CD4-positive, alpha-beta T cell treated with Interleukin-1 beta for 1 hour (primary cell): ENCODE data around the gene CNPY4.

Source experiments
- DNase-seq, 2 donors: peaks; one replicate each; pipeline ENCODE4 v3.0.0-alpha.2; 2020 to 2022

The CNPY4 gene

GRCh38 chr7:100148559-100149328, 29.3 kb downstream of the CNPY4 start, which contains the start of gene LAMTOR4:
Gene LAMTOR4, plus strand, starts transcription at chr7:100148918. Its CDS starts 55 bp downstream, at chr7:100148973.
- DNase-seq: peak; percentile 99 to 100

GRCh38 chr7:100152404-100152803, 33.0 kb downstream of the CNPY4 start:
- DNase-seq: no peak

GRCh38 chr7:100152937-100153666, 33.7 kb downstream of the CNPY4 start:
- DNase-seq: no peak

DNA sequence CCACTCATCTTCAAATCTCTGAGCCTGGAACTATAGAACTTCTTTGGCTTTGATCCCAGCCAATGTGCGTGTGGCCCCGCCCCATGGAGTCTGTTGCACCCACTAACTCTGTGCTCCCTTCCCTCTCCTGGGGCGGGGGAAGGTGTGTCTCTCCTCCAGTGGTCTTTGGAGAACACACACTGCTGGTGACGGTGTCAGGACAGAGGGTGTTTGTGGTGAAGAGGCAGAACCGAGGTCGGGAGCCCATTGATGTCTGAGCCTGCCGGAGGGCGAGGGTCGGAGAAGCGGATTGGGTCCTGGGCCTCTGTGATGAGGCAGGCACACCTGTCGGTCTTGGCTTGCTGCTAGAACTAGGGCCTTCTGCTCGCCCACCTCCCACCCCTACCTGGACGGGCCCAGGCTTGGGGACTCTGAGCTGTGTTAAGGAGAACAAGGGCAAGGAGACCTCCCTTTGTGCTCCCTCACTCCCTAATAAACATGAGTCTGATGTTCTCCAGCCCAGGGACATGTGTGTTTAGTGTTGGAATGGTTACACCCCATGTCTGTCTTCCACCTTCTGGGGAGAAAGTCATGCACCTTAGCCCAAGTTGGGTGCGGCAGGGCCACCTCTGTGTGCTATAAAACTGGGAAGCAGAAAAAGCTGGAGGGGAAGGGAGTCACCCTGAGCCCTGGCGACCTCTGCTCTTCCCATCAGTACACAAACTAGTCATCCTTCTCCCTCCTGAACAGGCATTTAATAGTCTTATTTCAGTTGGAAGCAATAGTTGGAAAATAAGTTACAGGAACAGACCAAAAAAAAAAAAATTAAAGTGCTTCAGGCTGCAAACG, 34.5 kb downstream of the CNPY4 start:
- DNase-seq: no peak

DNA sequence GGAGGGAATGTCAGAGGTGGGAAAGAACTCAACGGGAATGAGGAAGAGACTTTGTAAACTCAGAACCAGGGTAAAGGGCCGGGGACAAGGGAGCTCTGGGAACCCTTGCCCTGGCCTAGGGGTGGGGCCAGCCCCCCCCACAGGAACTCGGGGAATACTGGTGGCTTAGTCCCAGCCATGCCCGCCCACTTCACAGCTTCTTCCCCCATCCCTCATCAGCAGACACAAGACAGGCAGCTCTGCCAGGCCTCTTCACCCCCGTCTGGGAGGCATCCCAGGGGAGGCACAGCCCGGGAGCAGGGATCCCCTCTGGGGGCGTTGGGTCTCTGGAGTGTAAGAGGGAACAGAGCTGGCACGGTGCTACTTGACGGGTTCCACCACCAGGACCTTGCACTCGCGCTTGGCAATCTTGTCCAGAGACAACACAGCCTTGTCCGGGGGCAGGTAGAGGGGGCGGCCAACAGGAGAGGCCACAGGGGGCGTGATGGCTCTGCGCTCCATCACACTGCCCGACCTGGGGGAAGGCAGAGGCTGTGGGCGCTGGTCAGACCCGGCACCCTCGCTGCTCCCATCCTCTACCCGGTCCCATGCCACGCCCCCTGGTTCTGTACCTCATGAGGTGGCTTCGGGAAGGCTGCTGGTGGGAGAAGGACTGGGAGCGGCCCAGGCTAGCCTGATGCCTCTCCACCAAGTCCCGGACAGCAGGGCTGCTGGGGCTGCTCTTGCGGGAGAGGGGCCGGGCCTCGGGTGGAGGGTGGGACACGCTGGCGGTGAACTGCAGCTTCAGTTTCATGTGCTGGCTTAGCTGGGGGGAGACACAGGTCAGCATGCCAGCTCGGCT, 35.4 kb downstream of the CNPY4 start:
- DNase-seq: no peak

DNA sequence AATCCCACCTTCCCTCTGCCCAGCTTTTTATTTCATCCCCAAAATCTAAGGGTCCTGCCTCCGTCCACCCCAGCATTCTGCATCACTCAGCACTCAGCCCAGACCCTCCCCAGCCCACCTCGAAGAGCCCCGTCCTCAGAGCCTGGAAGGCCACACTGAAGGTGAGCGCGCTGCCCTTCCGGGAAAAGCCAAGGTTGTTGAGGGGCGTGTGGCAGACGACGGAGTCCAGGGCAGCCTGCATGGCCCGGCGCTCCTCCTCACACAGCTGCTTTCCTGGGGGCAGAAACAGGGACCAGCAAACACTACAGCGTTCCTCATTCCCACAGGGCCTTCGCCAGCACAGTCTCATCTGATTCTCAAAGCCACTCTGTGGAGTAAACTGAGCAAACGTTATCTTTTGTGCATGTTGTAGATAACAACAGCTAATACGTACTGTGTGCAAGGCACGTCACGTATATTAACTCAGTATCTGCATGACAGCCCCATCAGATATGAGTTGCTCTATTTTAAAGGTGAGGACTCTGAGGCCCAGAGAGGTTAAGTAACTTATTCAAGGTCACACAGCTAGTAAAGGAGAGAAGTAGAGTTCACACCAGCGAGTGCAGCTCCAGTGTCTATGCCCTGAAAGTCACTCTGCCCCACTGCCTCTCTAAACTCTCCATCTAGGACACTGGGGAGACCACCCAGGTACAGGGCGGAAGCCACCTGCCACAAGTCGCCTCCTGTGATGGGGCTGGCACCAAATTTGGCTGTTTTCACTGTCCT, 36.3 kb downstream of the CNPY4 start:
- DNase-seq: no peak

DNA sequence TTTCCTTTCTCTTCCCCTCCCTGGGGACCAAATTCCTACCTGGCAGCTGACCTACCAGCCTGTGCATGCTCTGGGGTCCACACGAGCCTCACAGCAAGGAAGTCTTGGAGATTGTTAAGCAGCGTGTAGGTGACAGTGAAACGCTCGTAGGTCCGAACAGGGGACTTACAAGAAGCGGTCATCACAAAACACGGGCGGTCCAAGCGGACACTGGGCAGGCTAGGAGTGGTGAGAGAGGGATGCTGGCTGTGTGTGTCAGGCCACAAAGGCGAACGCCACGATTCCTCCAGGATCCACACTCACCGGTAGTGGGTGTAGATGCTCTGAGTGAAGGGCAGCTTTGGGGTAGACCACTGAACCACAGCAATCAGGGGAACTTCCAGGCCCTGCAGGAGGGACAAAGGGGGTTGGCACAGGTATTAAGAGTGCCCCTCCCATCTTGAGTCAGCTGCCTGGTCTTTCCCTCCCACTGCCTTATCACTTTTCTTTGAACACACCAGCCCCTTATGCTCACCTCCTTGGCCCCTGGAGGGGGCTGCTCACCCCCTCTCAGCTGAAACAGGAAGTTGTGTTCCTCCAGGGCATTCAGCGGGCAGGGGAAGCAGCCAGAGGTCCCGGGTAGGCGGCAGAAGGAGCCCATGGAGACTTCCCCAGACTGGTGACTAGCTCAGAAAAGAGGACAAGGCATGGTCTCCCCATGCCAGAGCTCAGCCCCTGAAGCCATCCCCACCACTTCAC, 37.1 kb downstream of the CNPY4 start:
- peak; percentile 39 to 50 for DNase-seq

GRCh38 chr7:100157069-100157333, 37.6 kb downstream of the CNPY4 start:
- no peak for DNase-seq

GRCh38 chr7:100157334-100158228, 38.1 kb downstream of the CNPY4 start:
- DNase-seq: no peak

DNA sequence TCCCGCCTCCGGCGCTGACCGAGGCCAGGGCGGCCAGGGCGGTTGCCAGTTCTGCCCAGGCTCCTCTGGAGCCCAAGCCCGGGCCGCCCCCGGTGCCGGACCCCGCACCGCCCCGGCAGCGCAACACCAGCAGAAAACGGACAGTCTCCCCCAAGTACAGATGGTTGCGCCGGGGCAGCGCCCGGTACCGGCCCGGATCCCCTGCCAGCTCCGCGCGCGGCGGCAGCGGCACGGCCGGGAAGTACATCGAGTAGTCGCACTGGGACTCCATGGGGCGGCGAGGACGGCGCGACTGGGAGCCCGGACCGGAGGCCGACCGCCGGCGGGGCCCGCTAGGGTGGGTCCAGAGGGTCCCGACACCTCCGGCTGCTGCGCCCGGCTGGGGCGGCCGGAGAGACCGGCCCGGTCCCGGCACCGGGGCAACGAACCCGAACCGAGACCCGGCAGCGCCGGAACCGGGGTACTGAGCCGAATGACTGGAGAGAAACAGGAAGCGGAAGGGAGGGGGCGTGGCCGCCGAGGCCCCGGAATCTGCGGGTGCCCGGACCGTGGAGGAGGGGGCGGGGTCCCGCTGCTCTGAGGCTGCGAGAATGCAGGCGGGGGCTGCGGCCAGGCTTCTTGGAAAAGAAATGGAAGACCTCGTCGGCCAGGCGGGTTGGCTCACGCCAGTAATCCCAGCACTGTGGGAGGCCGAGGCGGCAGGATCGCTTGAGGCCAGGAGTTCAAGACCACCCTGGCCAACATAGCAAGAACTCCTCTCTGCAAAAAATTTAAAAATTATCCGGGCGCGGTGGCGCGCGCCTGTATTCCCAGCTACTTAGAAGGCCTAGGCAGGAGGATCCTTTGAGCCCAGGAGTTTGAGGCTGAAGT, 39.0 kb downstream of the CNPY4 start, which contains the start of gene TRAPPC14:
Gene TRAPPC14 (minus strand): TSS at position 495 of the 870 bp plus-strand sequence. CDS start 224 bp downstream, at position 271.
- peak; percentile 86 to 87 for DNase-seq

DNA sequence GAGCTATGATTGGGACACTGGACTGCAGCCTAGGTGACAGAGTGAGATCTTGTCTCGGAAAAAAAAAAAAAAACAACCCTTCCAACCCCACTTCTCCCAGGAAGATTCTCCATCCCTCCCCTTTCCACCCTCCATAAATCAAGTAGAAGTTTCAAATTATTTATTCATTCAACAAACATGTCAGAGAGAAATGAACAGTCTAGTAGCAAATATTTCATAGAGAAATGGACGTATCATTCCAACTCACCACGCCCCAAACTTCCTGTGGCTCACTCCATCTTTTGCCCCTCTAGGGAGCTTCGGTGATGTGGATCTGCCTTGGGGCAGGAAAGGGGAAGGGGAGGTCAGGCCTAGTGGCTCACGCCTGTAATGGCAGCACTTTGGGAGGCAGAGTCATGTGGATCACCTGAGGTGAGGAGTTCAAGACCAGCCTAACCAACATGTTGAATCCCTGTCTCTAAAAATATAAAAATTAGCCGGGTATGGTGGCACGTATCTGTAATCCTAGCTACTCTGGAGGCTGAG, 39.7 kb downstream of the CNPY4 start:
- DNase-seq: no peak

DNA sequence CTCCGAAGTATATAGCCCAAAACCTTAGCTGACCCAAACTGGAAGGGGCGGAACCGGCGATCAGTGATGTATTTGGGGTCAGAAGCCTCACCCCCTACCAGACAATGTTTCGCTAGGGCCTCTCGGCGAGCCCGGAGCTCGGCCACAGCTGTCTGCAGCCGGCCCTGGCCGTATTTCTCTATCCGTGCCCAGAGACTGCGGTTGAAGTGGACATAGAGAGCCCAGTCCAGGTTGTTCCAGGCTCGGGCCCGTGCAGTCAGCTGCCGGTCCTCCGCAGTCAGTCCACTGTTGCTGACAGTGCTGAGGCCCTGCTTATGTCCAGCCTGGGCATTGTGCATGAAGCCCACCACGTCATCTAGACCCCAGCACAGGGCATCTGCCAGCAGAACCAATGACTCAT, 40.6 kb downstream of the CNPY4 start:
- DNase-seq: no peak

GRCh38 chr7:100163006-100163531, 43.6 kb downstream of the CNPY4 start:
- no peak for DNase-seq

DNA sequence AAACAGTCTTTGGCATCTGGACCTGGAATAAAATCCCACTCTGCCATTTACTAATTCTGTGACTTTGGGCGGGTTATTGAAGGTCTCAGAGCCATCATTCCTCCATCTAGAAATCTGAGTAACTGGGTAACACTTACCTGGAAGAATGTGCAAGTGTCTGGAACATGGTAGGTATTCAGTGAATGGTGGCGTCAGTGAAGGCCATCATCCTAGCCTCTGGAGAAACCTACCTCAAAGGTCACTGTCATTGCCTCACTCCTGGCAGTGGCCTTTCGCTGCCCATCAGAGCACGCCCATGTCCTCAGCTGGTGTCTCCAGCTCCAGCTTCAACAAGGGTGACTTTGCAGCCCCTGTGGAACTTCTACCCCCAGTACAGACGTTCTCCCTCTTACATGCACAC, 44.4 kb downstream of the CNPY4 start:
- DNase-seq: no peak

- DNase-seq: peak; percentile 30 to 45
Measured at GRCh38 chr7:100166317-100166940, 47.0 kb downstream of the CNPY4 start.

DNA sequence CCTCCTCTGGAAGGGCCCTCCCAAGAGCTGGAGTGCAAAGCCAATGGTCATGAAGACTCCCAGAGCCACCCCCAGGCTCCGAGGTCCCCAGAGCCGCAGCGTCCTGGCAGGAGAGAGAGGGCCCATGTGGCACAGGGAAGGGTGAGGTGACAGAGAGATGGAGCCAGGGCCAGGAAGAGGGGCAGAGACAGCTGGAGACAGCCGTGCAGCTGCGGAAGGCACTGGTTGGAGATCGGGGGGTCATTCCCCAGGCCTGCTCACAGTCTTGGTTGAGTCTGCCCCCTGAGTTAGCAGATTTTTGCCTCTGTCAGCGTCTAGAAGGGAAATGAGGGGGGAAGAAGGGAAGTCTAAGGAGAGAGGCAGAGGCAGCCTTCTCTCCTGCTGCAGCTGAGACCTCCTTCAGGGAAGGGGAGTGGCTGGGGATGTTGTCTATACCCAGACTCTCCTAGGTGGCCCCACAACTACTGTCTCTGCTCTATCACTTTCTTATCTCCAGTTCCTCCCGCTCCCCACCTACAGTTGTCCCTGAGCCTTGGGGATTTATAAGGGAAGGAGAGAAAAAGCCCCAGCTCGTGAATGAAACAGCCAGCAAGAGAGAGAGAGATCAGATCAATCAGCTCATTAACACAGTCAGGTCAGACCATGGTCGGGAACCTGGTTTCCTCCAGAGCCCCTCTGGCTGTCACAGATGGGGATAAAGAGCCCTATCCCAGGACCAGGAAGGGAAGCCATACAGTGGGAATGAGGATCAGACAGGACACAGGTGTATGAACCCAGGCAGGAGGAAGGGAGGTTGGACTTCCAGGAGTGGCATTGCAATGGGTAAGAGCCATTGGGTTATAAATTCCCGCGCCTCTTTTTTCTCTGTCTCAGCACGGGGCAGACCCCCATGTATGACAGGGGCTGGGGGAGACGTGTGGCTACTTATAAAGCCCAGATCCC, 47.8 kb downstream of the CNPY4 start:
- DNase-seq: no peak

- no peak for DNase-seq
Measured at GRCh38 chr7:100167912-100168323, 48.5 kb downstream of the CNPY4 start.
